ENCODE data around the gene SYNE4. TPM values are rescaled to one million over a fixed set of nuclear protein-coding genes. Genes with fewer than 3 reads are reported as not detected.

The SYNE4 gene
- polyA plus RNA-seq, 1 experiment, result 0.16 TPM

- Histone ChIP-seq H3K27me3 (ENCODE audit: control insufficient read depth, insufficient read depth, low read length) (no peaks in the 10 kb centered on the region; the same call in 1 of the 2 replicates), H3K4me3 (ENCODE audit: low read depth, low read length) (no peak overlapping the region), H3K36me3 (ENCODE audit: control insufficient read depth, insufficient read depth, low read length) (no peaks in the 10 kb centered on the region)
- TF ChIP-seq CTCF (IDR thresholded peaks at IDR 0.05; ENCODE audit: insufficient read depth, low read depth, low read length), result no peak
- ChIA-PET POLR2A (no interaction called here), CTCF (interaction anchor here (1.3 to 1.6 kb wide), 2 partner anchors 9 to 20 kb away, joined by 3 read pairs; partner anchors contain the start of gene SDHAF1)
- no peak for DNase-seq (ENCODE audit: low read depth)
Measured at GRCh38 chr19:35975608-35976214, 32.9 kb downstream of the SYNE4 start.

GRCh38 chr19:35973487-35973886 lies 35.1 kb downstream of the SYNE4 start:
- no peak for TF ChIP-seq CTCF (IDR thresholded peaks at IDR 0.05; ENCODE audit: insufficient read depth, low read depth, low read length)
- POLR2A ChIA-PET, result no interaction called here

GRCh38 chr19:35966771-35967170 lies 41.8 kb downstream of the SYNE4 start:
- H3K4me3 ChIP-seq (ENCODE audit: low read depth, low read length), result no peak overlapping the region
- DNase-seq (ENCODE audit: low read depth), result no peak
- CTCF ChIA-PET, result interaction anchor here (1.2 to 1.3 kb wide), 2 partner anchors 10 to 15 kb away, joined by 3 to 4 read pairs; no protein-coding TSS in a partner anchor
- POLR2A ChIA-PET, result no interaction called here
- H3K36me3 ChIP-seq (ENCODE audit: control insufficient read depth, insufficient read depth, low read length), result no peaks in the 10 kb centered on the region
- no peak for TF ChIP-seq CTCF (IDR thresholded peaks at IDR 0.05; ENCODE audit: insufficient read depth, low read depth, low read length)
- H3K27me3 ChIP-seq (ENCODE audit: control insufficient read depth, insufficient read depth, low read length), result no peaks in the 10 kb centered on the region

More at GRCh38 chr19:35973487-35973886, 35.1 kb downstream of the SYNE4 start:
- Histone ChIP-seq H3K36me3 (ENCODE audit: control insufficient read depth, insufficient read depth, low read length) (no peaks in the 10 kb centered on the region), H3K4me3 (ENCODE audit: low read depth, low read length) (no peak overlapping the region), H3K27me3 (ENCODE audit: control insufficient read depth, insufficient read depth, low read length) (no peaks in the 10 kb centered on the region; the same call in 1 of the 2 replicates)
- DNase-seq (ENCODE audit: low read depth), result no peak
- CTCF ChIA-PET, result no interaction called here

GRCh38 chr19:35963514-35963913 lies 45.1 kb downstream of the SYNE4 start:
- no peak overlapping the region for H3K4me3 ChIP-seq (ENCODE audit: low read depth, low read length)
- CTCF ChIA-PET, result interaction anchor here (0.6 kb wide), 1 partner anchor 34 kb away, joined by 3 read pairs; no protein-coding TSS in a partner anchor

More at GRCh38 chr19:35963514-35963913, 45.1 kb downstream of the SYNE4 start:
- no peaks in the 10 kb centered on the region for H3K36me3 ChIP-seq (ENCODE audit: control insufficient read depth, insufficient read depth, low read length)
- no peak for TF ChIP-seq CTCF (IDR thresholded peaks at IDR 0.05; ENCODE audit: insufficient read depth, low read depth, low read length)
- DNase-seq (ENCODE audit: low read depth), result no peak
- POLR2A ChIA-PET, result no interaction called here
- H3K27me3 ChIP-seq (ENCODE audit: control insufficient read depth, insufficient read depth, low read length), result peaks cover 15% of the 10 kb centered on the region
